GM12865 (cell line): ENCODE results near the gene PGM5.

Source experiments
- DNase-seq: peaks from one replicate; pipeline ENCODE4 v3.0.0; 2010; ENCODE audit warnings: low read depth
- H3K4me3 ChIP-seq: 2 replicates; pipeline ENCODE4 v1.5.1; 2011; ENCODE audit warnings: mild to moderate bottlenecking, low read depth, low read length, control low read depth
- CTCF ChIP-seq: IDR thresholded peaks from 2 replicates; pipeline ENCODE4 v1.5.1; 2011; ENCODE audit warnings: low read length, control low read depth, low read depth, inconsistent platforms; ENCODE audit not compliant: insufficient read depth; ENCODE audit errors: missing control alignments

Gene PGM5

GRCh38 chr9:68548241-68548640, 191.8 kb downstream of the PGM5 start:
- no peak overlapping the region for H3K4me3 ChIP-seq
- no peak for DNase-seq
- TF ChIP-seq CTCF, result no peak

GRCh38 chr9:68551191-68551590, 194.8 kb downstream of the PGM5 start:
- TF ChIP-seq CTCF, result no peak
- no peak overlapping the region for H3K4me3 ChIP-seq
- DNase-seq, result peak; percentile 67

- no peak for DNase-seq
- H3K4me3 ChIP-seq, result no peak overlapping the region
- no peak for TF ChIP-seq CTCF
Measured at GRCh38 chr9:68552700-68553476, 196.5 kb downstream of the PGM5 start.

- DNase-seq, result no peak
- H3K4me3 ChIP-seq, result no peak overlapping the region
- TF ChIP-seq CTCF, result no peak
Measured at GRCh38 chr9:68555437-68556150, 199.2 kb downstream of the PGM5 start.

- TF ChIP-seq CTCF, result no peak
- DNase-seq, result no peak
- H3K4me3 ChIP-seq, result no peak overlapping the region
Measured at GRCh38 chr9:68558545-68558944, 202.1 kb downstream of the PGM5 start.

- H3K4me3 ChIP-seq, result no peak overlapping the region
- DNase-seq, result peak; percentile 74
Measured at GRCh38 chr9:68560071-68560844, 203.8 kb downstream of the PGM5 start.

More at GRCh38 chr9:68560071-68560844, 203.8 kb downstream of the PGM5 start:
- peak; percentile 64 for TF ChIP-seq CTCF
